Measurements from ENCODE around the gene CDYL.
A peak's percentile ranks its signal among the peaks of the same experiment; 100 is the strongest.

CDYL gene

DNA sequence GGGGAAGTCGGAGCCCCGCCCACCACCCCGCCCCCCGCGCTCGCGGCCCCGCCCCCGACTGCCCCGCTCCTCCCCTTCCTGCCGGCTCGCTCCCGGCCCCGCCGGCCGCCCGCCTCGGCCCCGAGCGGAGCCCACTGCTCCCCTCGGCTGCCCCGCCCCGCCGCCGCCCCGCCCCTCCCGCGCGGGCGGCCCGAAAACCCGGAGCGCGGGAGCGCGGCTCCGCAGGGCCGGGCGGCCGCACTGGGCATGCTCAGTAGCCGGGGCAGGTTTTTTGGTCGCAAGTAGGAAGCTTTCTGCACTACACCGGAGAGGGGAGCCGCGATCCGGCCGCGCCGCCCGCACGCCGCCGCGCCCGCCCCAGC lies at the start of gene CDYL:
TSS of gene CDYL (plus strand) at position 274 of the 362 bp plus-strand sequence. CDS start 380 bp downstream, outside the sequence.
- peak; percentile 86 for DNase-seq
- Mint-ChIP-seq H3K36me3 (peaks cover 14% of the 10 kb centered on the region), H3K9me3 (peaks cover 12% of the 10 kb centered on the region), H3K4me3 (peak within 1 kb of the TSS; percentile 78), H3K27me3 (peaks cover 38% of the 10 kb centered on the region), H3K4me1 (peaks cover 43% of the 10 kb centered on the region), H3K27ac (peak within 1 kb of the TSS; percentile 79)
- CTCF ChIA-PET: no interaction called here

GRCh38 chr6:4726645-4727044 lies 49.6 kb upstream of the CDYL start:
- Mint-ChIP-seq H3K4me1 (no peaks in the 10 kb centered on the region), H3K27ac (no peak overlapping the region), H3K27me3 (peaks cover 4% of the 10 kb centered on the region), H3K9me3 (no peaks in the 10 kb centered on the region), H3K36me3 (no peaks in the 10 kb centered on the region), H3K4me3 (no peak overlapping the region)
- DNase-seq: no peak
- CTCF ChIA-PET: interaction anchor here (1.4 kb wide), 1 partner anchor 73 kb away, joined by 4 read pairs; no protein-coding TSS in a partner anchor

DNA sequence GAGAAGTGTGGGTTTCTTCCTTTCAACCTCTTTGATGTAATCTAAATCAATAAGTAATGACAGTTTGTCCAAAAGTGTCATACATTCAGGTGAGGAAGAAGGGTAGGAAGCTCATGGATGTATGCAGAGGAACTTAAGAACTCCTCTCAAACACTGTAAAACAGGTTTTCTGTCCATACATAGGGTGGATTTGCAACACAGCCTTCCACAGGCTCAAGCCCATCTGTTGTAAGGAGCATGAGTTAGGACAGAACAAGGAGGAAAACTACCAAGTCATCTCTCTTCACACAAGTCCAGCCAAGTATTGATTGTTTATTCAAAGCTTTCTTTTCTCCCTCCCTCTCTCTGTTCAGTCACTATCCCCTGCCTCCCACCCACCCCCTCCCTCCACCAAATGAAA lies 49.0 kb upstream of the CDYL start:
- Mint-ChIP-seq H3K4me1 (no peaks in the 10 kb centered on the region), H3K36me3 (no peaks in the 10 kb centered on the region), H3K27me3 (peaks cover 4% of the 10 kb centered on the region), H3K4me3 (no peak overlapping the region), H3K9me3 (no peaks in the 10 kb centered on the region), H3K27ac (no peak overlapping the region)
- no peak for DNase-seq
- CTCF ChIA-PET: interaction anchor here (1.4 kb wide), 1 partner anchor 73 kb away, joined by 4 read pairs; no protein-coding TSS in a partner anchor

- peaks cover 4% of the 10 kb centered on the region for H3K27me3 Mint-ChIP-seq
Observed at GRCh38 chr6:4727671-4728435, 48.4 kb upstream of the CDYL start.

DNA sequence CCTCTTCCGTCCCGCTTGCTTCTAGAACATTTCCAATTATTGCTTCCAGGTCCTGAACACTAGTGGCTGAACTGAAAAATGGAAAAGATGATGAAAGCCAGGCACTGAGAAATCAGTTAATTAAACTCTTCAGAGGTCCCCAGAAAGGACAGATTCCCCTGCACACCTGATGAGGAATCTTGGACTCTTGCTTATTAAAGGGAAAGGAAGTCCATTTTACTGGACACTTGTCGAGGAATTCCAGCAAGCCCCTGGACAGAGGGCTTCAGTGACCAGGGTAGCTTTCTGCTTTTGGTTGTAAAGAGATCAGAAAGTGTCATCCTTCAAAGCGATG lies 47.8 kb upstream of the CDYL start:
- no peak for DNase-seq
- no peak overlapping the region for H3K4me3 Mint-ChIP-seq
- CTCF ChIA-PET: no interaction called here
- H3K4me1 Mint-ChIP-seq: no peaks in the 10 kb centered on the region
- peaks cover 4% of the 10 kb centered on the region for H3K27me3 Mint-ChIP-seq
- H3K27ac Mint-ChIP-seq: no peak overlapping the region
- no peaks in the 10 kb centered on the region for H3K9me3 Mint-ChIP-seq
- H3K36me3 Mint-ChIP-seq: no peaks in the 10 kb centered on the region

More at GRCh38 chr6:4727671-4728435, 48.4 kb upstream of the CDYL start:
- H3K36me3 Mint-ChIP-seq: no peaks in the 10 kb centered on the region
- H3K9me3 Mint-ChIP-seq: no peaks in the 10 kb centered on the region
- DNase-seq: no peak
- CTCF ChIA-PET: interaction anchor here (0.7 to 1.4 kb wide), 2 partner anchors 70 to 72 kb away, joined by 3 to 4 read pairs; no protein-coding TSS in a partner anchor
- H3K4me1 Mint-ChIP-seq: no peaks in the 10 kb centered on the region
- no peak overlapping the region for H3K4me3 Mint-ChIP-seq
- no peak overlapping the region for H3K27ac Mint-ChIP-seq

DNA sequence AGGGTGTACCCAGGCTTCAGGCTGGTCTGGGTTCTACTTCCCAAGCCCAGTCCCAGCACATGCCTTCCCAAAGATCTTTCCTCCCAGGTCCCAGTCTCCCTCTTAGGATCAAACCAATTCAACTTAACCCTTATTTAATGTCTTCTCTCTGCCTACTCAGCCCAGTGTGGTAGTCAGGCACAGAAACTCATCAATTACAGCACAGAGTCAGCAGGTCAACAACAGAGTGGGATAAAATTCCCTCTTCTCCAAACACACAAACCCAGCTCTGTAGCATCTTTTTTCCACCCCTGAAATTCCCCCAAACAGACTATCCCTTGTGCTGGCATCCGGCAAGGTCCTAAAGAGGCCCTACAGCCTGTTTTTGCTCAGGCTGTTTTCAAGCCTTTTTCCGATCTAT lies 47.3 kb upstream of the CDYL start:
- Mint-ChIP-seq H3K27ac (no peak overlapping the region), H3K9me3 (no peaks in the 10 kb centered on the region)
- CTCF ChIA-PET: no interaction called here

DNA sequence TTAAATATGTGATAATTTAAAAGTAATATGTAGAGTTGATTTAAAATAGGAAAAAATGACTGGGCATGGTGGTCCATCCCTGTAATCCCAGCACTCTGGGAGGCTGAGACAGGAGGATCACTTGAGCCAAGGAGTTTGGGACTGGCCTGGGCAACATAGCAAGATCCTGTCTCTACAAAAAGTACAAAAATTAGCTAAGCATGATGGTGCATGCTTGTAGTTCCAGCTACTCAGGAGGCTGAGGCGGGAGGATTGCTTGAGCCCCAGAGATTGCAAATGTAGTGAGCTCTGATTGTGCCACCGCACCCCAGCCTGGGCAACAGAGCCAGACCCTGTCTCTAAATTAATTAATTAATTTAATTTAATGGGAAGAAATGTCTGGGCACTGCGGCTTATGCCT lies 44.2 kb upstream of the CDYL start:
- CTCF ChIA-PET: no interaction called here
- no peak overlapping the region for H3K4me3 Mint-ChIP-seq
- no peaks in the 10 kb centered on the region for H3K9me3 Mint-ChIP-seq
- H3K27me3 Mint-ChIP-seq: peaks cover 13% of the 10 kb centered on the region
- no peaks in the 10 kb centered on the region for H3K4me1 Mint-ChIP-seq
- DNase-seq: no peak
- no peak overlapping the region for H3K27ac Mint-ChIP-seq
- no peaks in the 10 kb centered on the region for H3K36me3 Mint-ChIP-seq

More for the DNA sequence above, 47.3 kb upstream of the CDYL start:
- H3K4me3 Mint-ChIP-seq: no peak overlapping the region
- no peaks in the 10 kb centered on the region for H3K36me3 Mint-ChIP-seq
- H3K4me1 Mint-ChIP-seq: no peaks in the 10 kb centered on the region
- DNase-seq: no peak
- peaks cover 4% of the 10 kb centered on the region for H3K27me3 Mint-ChIP-seq

DNA sequence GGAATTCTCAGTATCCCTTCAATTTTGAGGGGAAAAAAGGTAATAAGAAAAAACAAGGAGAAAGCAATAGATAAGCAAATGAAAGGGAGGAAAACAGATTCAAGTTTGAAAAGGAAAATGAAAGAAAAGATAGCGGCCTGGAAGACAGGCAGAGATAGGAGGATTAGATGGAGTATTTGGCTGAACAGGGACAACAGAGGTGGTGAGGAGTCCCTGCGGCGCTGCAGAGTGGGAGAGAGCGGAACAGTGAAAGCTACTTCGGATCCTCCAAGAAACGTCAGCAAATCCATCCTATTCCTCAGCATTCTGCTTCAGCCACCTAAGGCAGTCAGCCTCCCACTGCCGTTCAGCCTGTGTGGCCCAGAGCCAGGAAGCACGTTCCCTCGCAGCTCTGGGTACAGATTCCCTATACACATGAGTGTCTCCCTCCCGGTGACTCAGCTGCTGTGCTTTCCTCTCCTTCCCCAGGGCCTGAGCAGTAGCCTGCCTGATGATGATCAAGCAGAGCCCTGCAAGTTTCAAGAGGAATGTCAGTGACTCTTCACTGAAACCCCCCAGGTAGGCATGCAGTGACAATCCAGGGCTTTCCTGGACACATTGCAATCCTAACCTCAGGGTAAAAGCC lies 43.4 kb upstream of the CDYL start:
- H3K4me1 Mint-ChIP-seq: no peaks in the 10 kb centered on the region
- no peaks in the 10 kb centered on the region for H3K9me3 Mint-ChIP-seq
- H3K27ac Mint-ChIP-seq: no peak overlapping the region
- no peaks in the 10 kb centered on the region for H3K36me3 Mint-ChIP-seq
- no peak overlapping the region for H3K4me3 Mint-ChIP-seq
- DNase-seq: no peak
- CTCF ChIA-PET: no interaction called here
- H3K27me3 Mint-ChIP-seq: peaks cover 13% of the 10 kb centered on the region

DNA sequence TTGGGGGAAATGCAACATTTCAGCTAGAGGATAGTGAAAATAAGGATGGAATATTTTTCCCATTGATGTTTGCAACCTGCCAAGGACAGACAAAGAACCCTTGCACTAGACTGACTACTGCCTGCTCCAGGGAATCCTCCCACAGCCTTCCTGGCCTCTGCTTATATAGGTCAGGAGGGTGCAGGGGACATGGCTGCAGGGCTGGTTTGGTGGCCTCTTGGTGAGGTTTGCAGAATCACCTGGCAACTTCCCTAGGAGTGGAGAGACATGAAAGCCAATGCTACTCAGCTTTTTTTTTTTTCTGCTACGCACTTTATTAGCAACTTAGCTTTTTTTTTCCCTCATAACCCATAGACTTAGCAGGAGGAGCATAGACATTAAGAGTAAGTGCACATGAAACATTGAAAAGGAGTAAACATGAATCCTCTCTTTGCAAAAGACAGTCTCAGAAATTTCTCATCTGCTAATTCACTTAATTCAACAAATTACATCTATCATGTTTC lies 39.8 kb upstream of the CDYL start:
- no peak for DNase-seq
- Mint-ChIP-seq H3K27ac (no peak overlapping the region), H3K4me1 (no peaks in the 10 kb centered on the region), H3K36me3 (no peaks in the 10 kb centered on the region), H3K9me3 (no peaks in the 10 kb centered on the region), H3K4me3 (no peak overlapping the region), H3K27me3 (peaks cover 8% of the 10 kb centered on the region)
- CTCF ChIA-PET: interaction anchor here (0.6 kb wide), 2 partner anchors 23 to 48 kb away, joined by 3 read pairs; no protein-coding TSS in a partner anchor

DNA sequence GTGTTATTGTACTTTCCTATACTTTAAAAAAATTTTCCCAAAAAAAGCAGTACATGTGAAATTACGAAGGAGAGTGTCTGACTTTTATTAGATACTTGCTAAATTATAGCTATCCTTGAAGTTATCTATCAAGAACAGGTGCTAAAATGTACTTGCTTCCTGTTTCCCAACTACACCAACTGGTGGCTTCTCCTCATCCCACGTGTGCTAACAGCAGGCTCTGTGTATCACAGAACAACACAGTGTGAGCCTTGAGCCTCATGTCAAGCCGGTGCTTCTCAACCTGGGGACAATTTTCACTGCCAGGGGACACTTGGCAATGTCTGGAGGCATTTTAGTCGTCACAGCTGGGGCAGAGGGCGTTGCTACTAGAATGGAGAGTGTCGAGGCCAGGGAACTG lies 36.2 kb upstream of the CDYL start:
- Mint-ChIP-seq H3K4me3 (no peak overlapping the region), H3K27ac (no peak overlapping the region), H3K4me1 (no peaks in the 10 kb centered on the region), H3K27me3 (peaks cover 12% of the 10 kb centered on the region), H3K9me3 (no peaks in the 10 kb centered on the region), H3K36me3 (no peaks in the 10 kb centered on the region)
- CTCF ChIA-PET: no interaction called here
- DNase-seq: no peak

DNA sequence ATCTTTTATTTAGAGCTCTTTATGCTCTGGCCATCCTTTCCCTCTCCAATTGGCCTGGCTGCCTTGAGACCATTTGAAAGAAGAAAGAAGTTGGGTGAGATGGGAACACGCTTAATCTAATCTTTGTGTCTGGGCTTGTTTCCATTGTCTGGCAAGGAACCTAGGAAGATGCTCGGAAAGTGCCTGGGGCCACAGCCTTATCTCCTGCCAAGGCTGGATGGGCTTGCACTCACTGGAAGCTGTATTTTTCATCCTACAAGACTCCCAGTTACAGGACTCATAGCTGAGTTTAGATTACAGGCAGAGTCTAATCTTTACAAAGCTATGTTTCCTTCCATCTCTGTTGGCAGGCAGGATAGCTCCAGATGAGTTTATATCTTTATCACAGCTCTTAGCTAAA lies 33.1 kb upstream of the CDYL start:
- Mint-ChIP-seq H3K27me3 (peaks cover 12% of the 10 kb centered on the region), H3K9me3 (no peaks in the 10 kb centered on the region), H3K27ac (no peak overlapping the region), H3K4me3 (no peak overlapping the region), H3K36me3 (no peaks in the 10 kb centered on the region), H3K4me1 (no peaks in the 10 kb centered on the region)
- CTCF ChIA-PET: no interaction called here
- DNase-seq: no peak

- no peak for DNase-seq
- H3K9me3 Mint-ChIP-seq: no peaks in the 10 kb centered on the region
- CTCF ChIA-PET: no interaction called here
- H3K27me3 Mint-ChIP-seq: peaks cover 12% of the 10 kb centered on the region
- no peak overlapping the region for H3K4me3 Mint-ChIP-seq
- H3K36me3 Mint-ChIP-seq: no peaks in the 10 kb centered on the region
- H3K4me1 Mint-ChIP-seq: no peaks in the 10 kb centered on the region
- H3K27ac Mint-ChIP-seq: no peak overlapping the region
Observed at GRCh38 chr6:4743926-4744325, 32.3 kb upstream of the CDYL start.

- Mint-ChIP-seq H3K9me3 (no peaks in the 10 kb centered on the region), H3K27ac (no peak overlapping the region), H3K36me3 (no peaks in the 10 kb centered on the region), H3K27me3 (peaks cover 6% of the 10 kb centered on the region), H3K4me1 (no peaks in the 10 kb centered on the region), H3K4me3 (no peak overlapping the region)
- CTCF ChIA-PET: no interaction called here
- DNase-seq: no peak
Observed at GRCh38 chr6:4747588-4747987, 28.6 kb upstream of the CDYL start.

GRCh38 chr6:4751823-4752464 lies 24.3 kb upstream of the CDYL start:
- no peaks in the 10 kb centered on the region for H3K9me3 Mint-ChIP-seq
- H3K36me3 Mint-ChIP-seq: no peaks in the 10 kb centered on the region
- CTCF ChIA-PET: no interaction called here
- DNase-seq: no peak
- no peak overlapping the region for H3K27ac Mint-ChIP-seq
- H3K4me1 Mint-ChIP-seq: no peaks in the 10 kb centered on the region
- H3K27me3 Mint-ChIP-seq: peaks cover 6% of the 10 kb centered on the region
- H3K4me3 Mint-ChIP-seq: no peak overlapping the region

DNA sequence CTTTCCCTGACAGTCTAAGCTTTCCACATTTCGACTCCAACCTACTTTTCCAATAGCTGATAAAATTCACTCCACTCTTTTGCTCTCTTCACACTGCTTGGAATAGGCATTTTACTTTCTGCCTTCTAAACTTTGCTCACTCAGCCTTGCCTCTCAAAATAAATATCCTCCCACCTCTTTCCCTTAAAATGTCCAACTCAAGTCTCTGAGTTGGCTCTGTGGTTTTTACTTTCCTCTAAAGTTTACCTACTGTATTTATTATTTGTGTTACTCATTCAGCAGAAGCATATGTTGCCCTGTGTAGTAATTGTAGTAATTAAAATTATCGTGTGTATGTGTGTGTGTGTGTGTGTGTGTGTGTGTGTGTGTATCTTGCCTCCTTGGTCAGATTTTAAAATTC lies 20.0 kb upstream of the CDYL start:
- no peak for DNase-seq
- Mint-ChIP-seq H3K27me3 (peaks cover 7% of the 10 kb centered on the region), H3K27ac (no peak overlapping the region), H3K9me3 (no peaks in the 10 kb centered on the region), H3K4me3 (no peak overlapping the region), H3K36me3 (no peaks in the 10 kb centered on the region), H3K4me1 (no peaks in the 10 kb centered on the region)
- CTCF ChIA-PET: no interaction called here
